ENCODE measurements around the gene TMEM235. TPM values are rescaled to one million over a fixed set of nuclear protein-coding genes. Genes with fewer than 3 reads are reported as not detected.

The TMEM235 gene
- total and polyA plus RNA-seq, 9 of the 15 experiments (the other 6 are each of a cell fraction or from before 2014, with no cell fraction given) = not detected

GRCh38 chr17:78214016-78214705 lies 17.3 kb upstream of the TMEM235 start, which contains the start of gene BIRC5 (continued):
- TF ChIP-seq ZBTB49 (CRISPR knock-in tag; IDR thresholded peaks at IDR 0.05; ENCODE audit: borderline replicate concordance) = 0 out of 2 replicates have a peak, but pooled peaks have one; percentile 78
- peak; percentile 96 for TF ChIP-seq L3MBTL2 (IDR thresholded peaks at IDR 0.05)
- TF ChIP-seq ESRRA (IDR thresholded peaks at IDR 0.05; ENCODE audit: borderline replicate concordance, low read depth) = peak; percentile 67
- 0 out of 4 replicates have a peak, but pooled peaks of 1 of the 2 experiments have one; percentile 61 for TF ChIP-seq MLX (CRISPR knock-in tag; conservative IDR thresholded peaks at IDR 0.05)
- peak; percentile 83 for TF ChIP-seq CREM (IDR thresholded peaks at IDR 0.05; ENCODE audit: low read depth)
- TF ChIP-seq SP1 (CRISPR knock-in tag; IDR thresholded peaks at IDR 0.05) = peak; percentile 99
- no peak for TF ChIP-seq NCOA6 (IDR thresholded peaks at IDR 0.05)
- TF ChIP-seq RBM15 (IDR thresholded peaks at IDR 0.05; ENCODE audit: insufficient read depth, low read length) = no peak
- peak; percentile 96; the same call in 1 of the 2 replicates for TF ChIP-seq ZNF76 (CRISPR knock-in tag; IDR thresholded peaks at IDR 0.05; ENCODE audit: borderline replicate concordance)
- no peak for TF ChIP-seq PTRF (tag; IDR thresholded peaks at IDR 0.05)
- no peak for TF ChIP-seq ZNF24 (IDR thresholded peaks at IDR 0.05)
- TF ChIP-seq ZNF644 (tag; IDR thresholded peaks at IDR 0.05; ENCODE audit: low read depth) = peak; percentile 84; the same call in 1 of the 2 replicates
- TF ChIP-seq EP400 (IDR thresholded peaks at IDR 0.05) = peak; percentile 99
- no peak for TF ChIP-seq ATF1 (CRISPR knock-in tag; IDR thresholded peaks at IDR 0.05)
- peak; percentile 78 for TF ChIP-seq ATF1 (tag; IDR thresholded peaks at IDR 0.05)
- TF ChIP-seq AFF1 (IDR thresholded peaks at IDR 0.05; ENCODE audit: low read depth in 1 of 2, partially characterized antibody in 2 of 2) = peak in 1 of 2 experiments; percentile 96
- TF ChIP-seq NONO (IDR thresholded peaks at IDR 0.05; ENCODE audit: low read depth in 2 of 2, low read length in 1 of 2) = peak in 1 of 2 experiments; percentile 38; a peak in 1 of 4 replicates
- no peak for TF ChIP-seq ZNF174 (CRISPR knock-in tag; IDR thresholded peaks at IDR 0.05)
- TF ChIP-seq ZNF584 (CRISPR knock-in tag; IDR thresholded peaks at IDR 0.05; ENCODE audit: low read depth) = peak; percentile 72; the same call in 1 of the 2 replicates
- no peak for TF ChIP-seq KAT7 (CRISPR knock-in tag; IDR thresholded peaks at IDR 0.05; ENCODE audit: borderline replicate concordance)
- TF ChIP-seq DPF2 (IDR thresholded peaks at IDR 0.05) = no peak
- TF ChIP-seq MTA3 (IDR thresholded peaks at IDR 0.05; ENCODE audit: borderline replicate concordance) = peak; percentile 80
- TF ChIP-seq ZNF316 (IDR thresholded peaks at IDR 0.05) = no peak
